ENCODE data around the gene STX11. TPM values are rescaled to one million over a fixed set of nuclear protein-coding genes. Genes with fewer than 3 reads are reported as not detected.

The STX11 gene
- total RNA-seq, 1 donor from 2014 or later: 0.75 TPM

- DNase-seq (ENCODE audit: low read depth): no peak
These were observed 64.5 kb downstream of the STX11 start for GRCh38 chr6:144214622-144215401.

DNA sequence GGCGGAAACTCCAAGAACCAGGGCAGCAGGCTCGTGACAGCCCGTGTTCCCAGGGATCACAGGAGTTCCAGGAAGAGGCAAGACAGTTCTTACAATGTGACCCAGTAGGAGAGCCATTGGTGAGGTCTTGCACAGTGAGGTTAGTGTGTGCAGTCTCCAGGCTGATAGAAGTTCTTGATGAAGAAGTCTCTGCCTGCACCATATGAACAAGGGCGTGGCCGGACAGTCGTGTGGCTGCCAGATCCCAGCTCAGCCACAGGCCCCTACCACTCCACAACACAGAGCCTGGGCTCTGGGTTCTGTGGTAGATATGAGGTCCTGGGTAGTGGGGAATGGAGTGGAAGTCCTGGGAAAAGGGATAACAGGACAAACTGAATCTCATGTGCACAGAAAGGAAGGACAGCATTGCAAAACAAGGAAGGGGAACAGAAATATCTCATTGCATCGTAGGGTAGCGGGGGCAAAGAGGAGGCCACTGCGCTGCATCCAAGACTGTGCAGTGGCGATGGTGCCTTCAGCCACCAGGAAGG, 65.2 kb downstream of the STX11 start:
- DNase-seq (ENCODE audit: low read depth): no peak

DNA sequence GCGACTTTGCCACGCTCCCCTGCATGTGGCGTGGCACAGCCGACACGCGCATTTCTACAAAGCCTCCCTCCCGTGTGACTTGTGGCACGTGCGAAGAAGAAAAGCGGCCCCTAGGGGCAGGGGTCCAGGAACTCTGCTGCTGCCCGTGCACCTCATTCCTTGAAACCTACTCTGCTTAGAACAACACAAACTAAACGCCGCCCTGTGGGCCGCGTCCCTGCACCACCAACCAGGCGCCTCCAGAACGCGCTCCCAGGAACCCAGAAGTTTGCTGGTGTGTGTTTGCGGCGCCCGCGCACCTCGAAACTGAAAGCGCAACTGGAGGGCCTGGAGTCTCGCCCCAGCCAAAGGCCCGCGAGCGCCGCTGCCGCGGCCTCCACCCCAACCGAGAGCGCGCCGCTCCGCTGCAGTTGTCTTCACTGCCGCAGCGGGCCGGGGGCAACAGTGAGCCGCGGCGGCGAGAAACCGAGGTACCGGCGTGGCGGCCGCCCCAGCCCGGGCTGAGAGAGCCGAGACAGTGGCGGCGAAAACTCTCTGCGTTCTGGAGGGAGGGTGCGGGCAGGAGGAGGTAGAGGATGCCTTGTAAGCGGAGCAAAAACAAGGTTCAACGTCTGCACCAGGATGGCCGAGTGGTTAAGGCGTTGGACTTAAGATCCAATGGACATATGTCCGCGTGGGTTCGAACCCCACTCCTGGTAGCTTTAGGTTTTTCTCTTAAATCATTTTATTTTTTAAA, 65.8 kb downstream of the STX11 start:
- peak; percentile 93 for DNase-seq (ENCODE audit: low read depth)

DNA sequence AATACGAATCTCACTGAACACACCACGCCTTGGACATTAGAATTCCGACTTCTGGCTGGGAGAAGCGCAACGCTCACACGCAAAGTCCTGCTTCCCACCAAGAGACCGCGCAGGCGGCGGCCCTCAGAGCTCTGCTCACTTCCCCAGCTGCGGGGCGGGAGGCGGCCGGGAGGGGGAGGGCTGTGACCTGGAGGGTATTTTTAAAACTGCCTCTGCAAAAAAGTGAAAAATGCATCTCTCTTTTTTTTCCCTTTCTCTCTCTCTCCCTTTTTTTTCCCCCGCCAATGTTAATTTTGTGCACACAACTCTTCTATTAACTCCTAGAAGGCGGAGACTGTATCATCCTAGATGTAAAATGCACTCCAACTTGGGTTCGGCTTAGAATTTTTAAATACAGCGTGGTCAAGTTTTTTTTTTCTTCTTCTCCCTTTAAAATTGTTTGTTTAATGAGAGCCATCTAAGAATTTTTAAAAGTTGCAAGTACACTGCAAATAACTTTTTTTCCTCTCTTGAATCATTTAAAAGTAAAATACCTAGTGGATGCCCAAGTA, 66.4 kb downstream of the STX11 start:
- DNase-seq (ENCODE audit: low read depth): no peak

GRCh38 chr6:144217264-144217663, 66.9 kb downstream of the STX11 start:
- no peak for DNase-seq (ENCODE audit: low read depth)

- DNase-seq (ENCODE audit: low read depth): no peak
These were observed 67.5 kb downstream of the STX11 start for GRCh38 chr6:144217797-144218196.

DNA sequence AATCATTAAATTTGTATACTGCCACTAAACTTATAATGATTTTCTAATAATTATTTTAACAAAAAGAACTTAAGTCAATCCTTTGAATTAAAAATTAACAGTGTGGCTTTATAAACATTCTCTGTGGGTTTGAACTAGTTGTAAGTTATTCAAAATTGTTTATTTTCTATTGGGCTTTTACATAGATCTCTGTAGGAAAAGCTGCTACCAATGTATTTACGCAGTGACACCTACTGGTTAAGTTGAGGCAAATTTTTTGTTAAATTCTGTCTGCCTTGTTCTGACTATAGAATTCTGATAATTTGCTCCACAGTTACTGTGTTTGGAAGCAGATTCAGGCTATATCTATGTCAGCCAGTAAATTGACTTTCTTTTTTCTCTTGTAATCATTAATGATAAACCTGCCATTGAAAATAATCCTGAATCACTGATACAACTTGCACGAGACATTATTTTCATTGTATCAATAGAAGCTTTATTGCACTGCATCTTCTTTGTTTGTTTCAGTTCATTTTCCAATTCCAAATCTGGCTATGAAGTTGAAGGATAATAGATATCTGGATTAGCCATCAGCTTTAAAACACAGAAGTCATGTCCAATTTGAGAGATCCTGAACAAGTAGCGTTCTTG, 68.9 kb downstream of the STX11 start:
- peak; percentile 73 for DNase-seq (ENCODE audit: low read depth)

GRCh38 chr6:144220031-144220790, 69.9 kb downstream of the STX11 start:
- DNase-seq (ENCODE audit: low read depth): no peak

- no peak for DNase-seq (ENCODE audit: low read depth)
These were observed 73.4 kb downstream of the STX11 start for GRCh38 chr6:144223686-144224085.

DNA sequence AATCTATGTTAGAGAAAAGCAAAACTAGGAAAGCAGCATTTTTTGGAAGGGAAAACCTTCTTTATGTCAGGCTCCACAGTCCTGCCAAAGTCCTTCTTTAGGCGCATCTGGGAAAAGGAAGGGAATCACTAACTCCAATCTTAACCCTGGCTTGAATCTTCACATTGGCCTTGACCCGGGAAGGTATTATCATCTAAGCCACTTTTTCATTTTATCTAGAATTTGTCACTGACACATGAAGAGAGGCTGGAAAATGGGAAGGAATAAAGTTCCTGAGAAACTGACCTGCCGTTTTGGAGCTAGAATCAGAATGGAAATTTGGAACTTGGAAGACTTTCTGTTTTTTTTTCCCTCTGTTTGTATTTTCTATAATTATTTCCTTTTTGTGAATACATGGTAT, 81.4 kb downstream of the STX11 start:
- no peak for DNase-seq (ENCODE audit: low read depth)

- no peak for DNase-seq (ENCODE audit: low read depth)
These were observed 82.0 kb downstream of the STX11 start for GRCh38 chr6:144232176-144232831.

DNA sequence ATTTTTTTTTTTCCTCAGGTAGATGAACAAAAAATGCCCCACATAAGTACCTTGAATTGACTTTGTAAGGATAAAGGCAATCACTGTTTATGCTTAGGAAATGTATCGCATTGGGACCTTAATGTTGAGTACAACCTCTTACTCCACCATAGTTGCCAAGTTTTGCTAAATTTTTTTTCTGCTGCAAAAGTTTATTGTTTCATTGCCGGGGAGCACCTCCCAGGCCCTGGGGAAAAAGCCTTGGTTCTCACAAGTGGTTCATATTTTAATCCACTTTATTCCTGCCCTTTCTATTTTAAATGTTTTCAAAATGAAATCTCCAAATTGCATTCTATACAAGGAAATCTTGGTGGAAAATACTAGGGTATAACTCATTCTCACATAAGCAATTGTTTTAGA, 82.5 kb downstream of the STX11 start:
- no peak for DNase-seq (ENCODE audit: low read depth)

- DNase-seq (ENCODE audit: low read depth): no peak
These were observed 84.1 kb downstream of the STX11 start for GRCh38 chr6:144234399-144234798.

DNA sequence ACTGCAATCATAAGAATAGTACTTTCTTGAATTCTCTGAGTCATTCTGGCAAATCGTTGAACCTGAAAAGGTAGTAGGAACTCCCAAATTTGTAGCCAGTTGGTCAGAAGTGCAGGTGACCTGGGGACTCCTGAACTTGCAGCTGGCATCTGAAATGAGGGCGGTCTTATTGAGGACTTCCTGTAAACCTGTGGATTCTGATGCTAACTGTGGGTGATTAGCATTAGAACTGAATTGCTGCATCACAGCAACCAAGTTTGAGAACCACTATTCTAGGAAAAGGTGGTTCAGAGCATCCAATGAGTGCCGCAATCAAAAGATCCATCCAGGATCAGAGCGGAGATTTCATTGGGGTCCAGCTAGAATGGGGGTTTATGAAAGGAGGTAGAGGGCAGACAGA, 84.6 kb downstream of the STX11 start:
- no peak for DNase-seq (ENCODE audit: low read depth)

Other genes with a start within 250 kb of the STX11 start
- gene PLAGL1, start 142.3 kb upstream of the STX11 start, total RNA-seq: 7.3 and 40.8 TPM in 2 replicates
- 49.0 and 127 TPM in 2 replicates for gene SF3B5, start 54.9 kb upstream of the STX11 start, total RNA-seq
- gene UTRN, start 134.8 kb downstream of the STX11 start, total RNA-seq: 70.5 and 155 TPM in 2 replicates

Data from renal cortical epithelial cell (primary cell).